HS-27A (cell line): ENCODE data around the gene SMAD5.

ENCODE experiments used
- DNase-seq: peaks from one replicate; pipeline ENCODE4 v3.0.0-alpha.2; 2012; ENCODE audit warnings: low read depth, missing footprints

SMAD5 gene

DNA sequence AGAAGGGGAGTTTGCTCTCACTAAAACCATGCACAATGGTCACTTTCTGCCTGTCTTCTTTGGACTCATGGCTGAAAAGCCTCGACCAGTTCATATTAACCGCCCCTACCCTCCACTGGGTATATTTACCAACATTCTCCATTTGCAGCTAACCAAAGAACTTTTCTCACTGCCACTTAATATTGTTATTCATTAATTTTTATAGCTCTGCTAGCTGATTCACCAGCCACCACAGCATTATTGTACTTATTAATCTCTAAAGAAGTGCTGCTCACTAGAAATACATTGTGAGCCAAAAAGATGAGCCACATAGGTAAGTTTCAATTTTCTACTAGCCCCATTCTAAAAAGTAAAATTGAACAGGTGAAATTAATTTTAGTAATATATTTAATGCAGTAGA is 93.8 kb downstream of the SMAD5 start:
- DNase-seq: no peak

DNA sequence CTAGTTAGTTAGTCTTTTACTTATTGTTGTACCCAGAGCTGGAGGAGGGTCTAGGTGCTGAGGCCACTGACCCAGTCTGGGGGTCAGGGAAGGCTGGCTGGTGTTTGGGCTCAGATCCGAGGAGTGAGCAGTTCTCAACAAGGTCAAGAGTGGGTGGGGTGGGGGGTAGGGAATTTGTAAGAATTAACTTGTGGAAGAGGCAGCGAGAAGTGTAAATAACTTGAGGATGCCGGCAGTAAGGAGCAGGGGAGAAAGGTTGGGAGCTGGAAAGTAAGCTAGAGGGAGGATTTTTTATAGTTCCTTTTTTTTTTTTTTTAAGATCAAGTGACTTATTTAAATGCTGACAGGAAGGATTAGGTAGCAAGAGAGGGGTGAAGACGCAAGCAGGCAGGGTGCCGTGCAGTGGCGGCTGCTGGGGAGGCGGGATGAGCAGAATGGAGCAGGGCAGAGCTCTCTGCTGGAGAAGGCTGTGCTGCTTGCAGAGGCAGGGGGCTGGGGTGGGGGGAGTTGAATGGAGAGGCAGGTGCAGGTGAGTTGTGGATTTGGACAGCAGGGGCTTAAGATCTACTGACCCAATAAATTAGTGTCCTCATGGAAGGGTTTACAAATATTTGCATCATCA is 95.6 kb downstream of the SMAD5 start:
- DNase-seq: no peak

DNA sequence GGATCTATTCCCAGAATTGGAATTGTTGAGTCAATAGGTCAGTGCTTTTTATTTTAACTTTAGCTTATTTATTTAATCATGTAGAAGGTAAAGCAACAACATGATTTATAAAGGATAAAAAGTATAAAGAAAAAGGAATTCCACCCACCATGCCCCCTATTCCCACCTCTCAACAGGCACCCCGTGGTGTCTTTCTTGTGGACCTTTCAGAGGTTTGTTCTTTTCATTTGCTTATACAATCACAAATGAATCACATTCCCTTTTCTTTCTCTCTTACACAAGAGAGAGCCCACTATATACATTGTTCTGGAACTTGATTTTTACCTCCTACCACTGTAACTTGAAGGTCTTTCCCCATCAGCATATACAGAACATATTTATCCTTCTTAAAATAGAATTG is 97.5 kb downstream of the SMAD5 start:
- DNase-seq: no peak

DNA sequence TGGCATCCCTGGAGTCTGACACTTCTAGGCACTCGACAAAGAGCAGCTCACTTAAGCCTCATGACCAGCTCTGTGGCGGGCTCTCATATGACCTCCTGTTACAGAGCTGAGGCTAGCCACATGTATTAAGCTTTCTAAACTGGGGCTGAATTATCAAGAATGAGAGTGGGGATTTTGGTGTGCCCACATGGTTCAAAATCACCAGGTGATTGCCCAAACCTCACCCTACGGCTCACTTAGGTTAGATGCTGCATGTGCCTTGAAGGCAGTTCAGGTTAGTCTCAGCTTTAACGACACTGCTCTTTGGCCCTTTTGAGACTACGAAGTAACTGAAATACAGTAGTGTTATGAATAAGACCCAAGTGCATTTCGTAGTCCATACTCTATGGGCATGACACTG is 99.7 kb downstream of the SMAD5 start:
- DNase-seq: no peak
